Effector CD4-positive, alpha-beta T cell (primary cell): ENCODE results near the gene LRRC8A.
"Not testable (repeated sequence)": the region's sequence is repeated elsewhere in the genome, so short reads cannot be mapped to it uniquely, and the experiment has no call there.

Experiments
- DNase-seq: peaks from one replicate; pipeline ENCODE4 v3.0.0-alpha.2; 2020

Gene LRRC8A

DNA sequence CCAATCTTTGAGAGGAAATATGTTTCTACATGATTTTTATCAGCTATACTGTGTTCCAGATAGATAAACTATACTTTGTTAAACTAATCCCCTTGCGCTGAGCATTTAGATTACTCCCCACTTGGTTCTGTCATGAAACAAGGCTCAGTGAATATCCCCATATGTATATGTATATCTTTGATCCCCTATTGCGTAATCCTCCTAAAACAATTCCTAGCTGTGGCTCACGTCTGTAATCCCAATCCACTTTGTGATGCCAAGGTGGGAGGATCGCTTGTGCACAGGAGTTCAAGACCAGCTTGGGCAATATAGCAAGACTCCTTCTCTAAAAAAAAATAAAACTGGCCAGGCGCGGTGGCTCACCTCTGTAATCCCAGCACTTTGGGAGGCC is 41.6 kb downstream of the LRRC8A start:
- DNase-seq: no peak

DNA sequence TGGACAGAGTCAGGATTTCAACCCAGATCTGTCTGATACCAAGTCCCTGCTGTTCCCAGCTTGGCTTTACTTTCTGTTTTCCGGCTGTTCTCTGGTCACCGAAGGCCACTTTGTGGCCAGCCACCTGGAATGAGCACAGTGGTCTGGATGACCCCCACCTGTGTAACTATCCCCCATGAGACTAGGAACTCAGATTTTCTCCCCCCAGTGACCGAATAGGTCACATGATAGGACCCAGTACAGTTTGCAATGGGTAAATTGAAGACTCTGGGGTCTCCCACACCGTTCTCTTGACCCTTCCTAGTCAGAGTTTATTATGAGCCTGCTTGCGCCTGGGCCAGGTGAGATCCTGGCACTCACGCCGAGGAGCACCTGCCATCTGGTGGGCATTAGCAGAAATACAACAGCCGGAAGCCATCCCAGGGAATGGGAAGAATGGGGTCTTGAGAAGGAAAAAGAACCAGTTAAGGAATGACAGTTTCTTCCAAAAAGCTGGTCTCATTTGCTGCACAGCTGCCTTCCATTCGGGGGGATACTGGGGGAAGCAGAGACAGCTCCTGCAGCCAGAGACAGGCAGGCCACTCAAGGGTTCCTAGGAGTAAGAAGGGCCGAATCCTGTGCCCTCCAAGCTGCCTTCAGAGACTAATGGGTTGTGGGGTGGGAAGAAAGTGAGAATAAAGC is 45.9 kb downstream of the LRRC8A start:
- peak; percentile 45 for DNase-seq

DNA sequence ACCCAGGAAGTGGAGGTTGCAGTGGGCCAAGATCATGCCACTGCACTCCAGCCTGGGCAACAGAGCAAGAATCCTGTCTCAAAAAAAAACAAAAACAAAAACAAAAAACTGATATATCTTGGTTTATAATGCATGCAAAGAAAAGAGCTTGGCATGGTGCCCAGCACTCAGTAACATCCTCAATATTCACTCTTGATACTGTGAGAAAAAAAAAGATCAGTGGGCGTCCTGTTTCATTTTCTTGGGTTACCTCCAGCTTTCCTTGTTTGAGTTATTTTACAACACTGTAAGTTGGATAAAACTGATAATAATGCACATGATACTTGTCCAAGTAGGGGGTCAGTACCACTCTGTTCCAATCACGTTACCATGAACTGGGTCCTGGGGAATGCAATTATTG is 46.7 kb downstream of the LRRC8A start:
- no peak for DNase-seq

DNA sequence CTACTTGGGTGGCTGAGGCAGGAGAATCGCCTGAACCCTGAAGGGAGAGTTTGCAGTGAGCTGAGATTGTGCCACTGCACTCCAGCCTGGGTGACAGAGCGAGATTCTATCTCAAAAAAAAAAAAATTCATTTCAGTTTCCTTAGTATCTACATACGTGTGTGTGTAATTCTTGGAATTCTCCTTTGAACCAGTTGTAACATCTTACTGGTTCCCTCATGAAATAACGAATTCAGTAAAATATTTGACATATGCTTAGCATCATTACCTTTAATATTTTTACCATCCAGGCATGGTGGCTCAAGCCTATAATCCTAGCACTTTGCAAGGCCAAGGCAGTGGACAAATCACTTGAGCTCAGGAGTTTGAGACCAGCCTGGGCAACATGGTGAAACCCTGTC is 47.6 kb downstream of the LRRC8A start:
- DNase-seq: no peak

DNA sequence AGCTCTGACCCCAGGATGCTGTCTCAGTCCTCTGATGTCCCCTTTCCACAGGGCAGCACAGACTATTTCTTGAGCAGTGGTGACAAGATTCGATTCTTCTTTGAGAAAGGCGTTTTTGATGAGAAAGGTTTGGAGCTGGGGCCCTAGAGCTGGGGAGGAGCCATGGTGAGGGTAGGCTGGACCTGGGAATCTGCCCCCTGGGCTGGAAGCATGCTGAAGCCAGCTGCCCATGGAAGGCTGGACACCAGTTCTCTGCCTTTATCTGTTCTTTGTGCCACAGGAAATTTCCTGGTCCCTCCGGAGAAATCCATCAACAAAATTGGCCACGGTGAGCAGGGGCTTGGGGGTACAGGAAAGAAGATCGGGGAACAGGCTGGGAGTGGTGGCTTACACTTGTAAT is 51.8 kb downstream of the LRRC8A start:
- no peak for DNase-seq

DNA sequence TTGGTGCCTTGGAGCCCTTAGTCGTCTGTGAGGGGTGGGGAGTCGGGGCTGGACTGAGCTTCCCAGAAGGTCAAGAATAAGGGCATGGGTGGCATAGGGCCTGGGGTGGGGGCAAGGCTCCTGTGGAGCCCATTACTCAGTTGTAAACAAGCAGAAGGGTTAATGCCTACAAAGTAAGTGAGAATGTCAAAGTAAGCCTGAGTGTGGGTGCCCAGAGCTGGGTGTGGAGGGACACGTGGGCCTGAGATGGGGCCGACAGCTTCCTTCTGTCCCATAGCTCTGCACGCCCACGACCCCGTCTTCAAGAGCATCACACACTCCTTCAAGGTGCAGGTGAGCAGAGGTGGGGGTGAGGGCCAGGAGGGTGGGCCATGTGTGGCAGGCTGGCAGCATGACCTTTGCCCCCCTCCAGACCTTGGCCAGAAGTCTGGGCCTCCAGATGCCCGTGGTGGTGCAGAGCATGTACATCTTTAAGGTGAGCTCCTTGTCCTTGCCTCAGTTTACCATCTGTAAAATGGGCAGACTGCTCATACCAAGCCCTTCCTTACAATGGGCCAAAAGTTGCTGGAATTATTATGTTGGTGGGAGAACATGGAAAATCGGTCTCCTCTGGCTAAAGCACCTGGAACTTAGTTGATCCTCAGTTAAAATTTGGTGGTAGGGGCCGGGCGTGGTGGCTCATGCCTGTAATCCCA is 54.4 kb downstream of the LRRC8A start:
- no peak for DNase-seq

DNA sequence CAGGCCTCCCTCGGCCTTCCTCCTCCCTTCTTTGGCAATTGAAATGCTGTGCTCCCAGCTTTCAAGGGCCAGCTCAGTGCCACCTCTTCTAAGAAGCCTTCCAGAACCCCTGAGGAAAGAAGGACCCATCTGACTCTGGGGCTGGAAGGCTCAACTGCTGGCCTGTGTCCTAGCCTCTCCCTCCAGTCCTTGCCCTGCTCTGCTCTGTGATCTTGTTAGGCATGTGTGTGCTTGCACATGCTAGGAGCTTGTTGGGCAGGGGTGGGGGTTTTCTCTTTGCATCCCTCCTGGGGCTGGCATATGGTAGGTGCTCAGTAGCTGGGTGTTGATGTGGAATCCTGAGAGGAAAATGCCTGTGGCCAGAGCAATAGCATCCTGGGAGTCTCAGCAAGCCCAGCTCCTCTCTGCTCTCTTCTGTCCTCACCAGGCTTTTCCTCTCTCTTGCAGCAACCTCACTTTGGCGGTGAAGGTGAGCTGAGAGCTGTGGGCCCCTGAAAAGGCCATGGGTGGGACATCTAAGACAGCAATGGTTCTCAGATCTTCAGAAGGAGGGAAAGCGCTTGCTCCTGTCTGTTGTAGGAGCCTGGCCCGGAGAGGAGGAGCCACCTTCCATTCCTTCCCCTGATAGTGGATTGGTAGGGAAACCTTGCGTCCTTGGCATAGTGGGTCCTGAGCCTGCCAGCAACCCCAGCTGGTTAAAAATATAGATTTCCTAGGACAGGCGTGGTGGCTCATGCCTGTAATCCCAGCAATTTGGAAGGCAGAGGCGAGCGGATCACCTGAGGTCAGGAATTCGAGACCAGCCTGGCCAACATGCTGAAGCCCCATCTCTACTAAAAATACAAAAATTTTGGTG is 55.6 kb downstream of the LRRC8A start:
- DNase-seq: no peak

DNA sequence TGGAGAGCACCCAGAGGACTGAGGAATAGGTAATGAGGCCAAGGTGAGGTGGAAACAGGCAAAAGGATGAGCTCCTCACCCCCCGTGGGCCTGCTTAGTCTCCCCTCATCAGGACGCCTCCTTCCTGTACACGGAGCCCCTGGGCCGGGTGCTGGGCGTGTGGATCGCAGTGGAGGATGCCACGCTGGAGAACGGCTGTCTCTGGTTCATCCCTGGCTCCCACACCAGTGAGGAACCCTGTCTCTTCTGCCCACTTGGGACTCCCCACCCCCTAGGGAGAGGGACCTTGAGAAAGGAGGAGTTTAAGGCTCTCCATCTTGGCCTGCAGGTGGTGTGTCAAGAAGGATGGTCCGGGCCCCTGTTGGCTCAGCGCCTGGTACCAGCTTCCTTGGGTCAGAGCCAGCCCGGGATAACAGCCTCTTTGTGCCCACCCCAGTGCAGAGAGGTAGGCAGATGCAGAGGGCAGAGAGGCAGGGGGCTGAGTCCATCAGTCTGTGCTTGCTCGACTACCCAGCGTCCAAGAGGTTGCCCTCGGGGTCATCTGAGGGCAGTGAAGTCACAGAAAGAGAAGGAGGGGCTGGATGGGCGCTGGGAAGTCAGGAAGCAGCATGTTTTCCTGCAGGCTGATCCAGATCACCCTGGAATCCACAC is 58.5 kb downstream of the LRRC8A start:
- DNase-seq: no peak

DNA sequence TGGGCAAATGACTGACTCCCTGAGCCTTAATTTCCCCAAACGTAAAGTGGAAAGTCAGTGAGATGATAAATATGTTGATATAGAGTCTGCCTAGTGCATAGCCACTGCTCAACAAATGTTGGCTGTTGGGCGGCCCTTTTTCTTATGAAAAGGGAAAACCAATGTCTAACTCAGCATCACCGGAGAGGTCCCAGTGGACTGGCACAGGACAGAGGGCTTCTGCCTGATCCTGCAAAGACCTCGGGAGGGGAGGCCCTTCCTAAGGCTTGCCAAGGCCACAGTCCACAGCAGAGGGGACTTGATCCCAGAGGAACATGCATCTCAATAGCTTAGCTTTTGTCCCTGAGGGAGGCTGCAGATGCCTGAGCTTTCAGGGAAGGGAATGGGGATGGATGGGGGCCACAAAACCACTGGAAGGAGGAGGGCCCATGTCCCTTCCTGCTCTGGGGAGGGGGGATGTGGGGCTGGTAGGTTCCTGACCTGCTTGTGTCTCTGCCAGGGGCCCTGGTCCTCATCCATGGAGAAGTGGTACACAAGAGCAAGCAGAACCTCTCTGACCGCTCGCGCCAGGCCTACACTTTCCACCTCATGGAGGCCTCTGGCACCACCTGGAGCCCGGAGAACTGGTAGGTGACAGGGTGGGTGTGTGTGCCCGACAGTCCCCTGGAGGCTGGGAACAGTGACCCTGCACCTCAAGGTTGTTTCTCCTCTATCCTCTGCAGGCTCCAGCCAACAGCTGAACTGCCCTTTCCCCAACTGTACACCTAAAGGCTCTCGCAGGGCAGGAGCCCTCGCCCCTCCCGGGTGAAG is 59.2 kb downstream of the LRRC8A start:
- no peak for DNase-seq

DNA sequence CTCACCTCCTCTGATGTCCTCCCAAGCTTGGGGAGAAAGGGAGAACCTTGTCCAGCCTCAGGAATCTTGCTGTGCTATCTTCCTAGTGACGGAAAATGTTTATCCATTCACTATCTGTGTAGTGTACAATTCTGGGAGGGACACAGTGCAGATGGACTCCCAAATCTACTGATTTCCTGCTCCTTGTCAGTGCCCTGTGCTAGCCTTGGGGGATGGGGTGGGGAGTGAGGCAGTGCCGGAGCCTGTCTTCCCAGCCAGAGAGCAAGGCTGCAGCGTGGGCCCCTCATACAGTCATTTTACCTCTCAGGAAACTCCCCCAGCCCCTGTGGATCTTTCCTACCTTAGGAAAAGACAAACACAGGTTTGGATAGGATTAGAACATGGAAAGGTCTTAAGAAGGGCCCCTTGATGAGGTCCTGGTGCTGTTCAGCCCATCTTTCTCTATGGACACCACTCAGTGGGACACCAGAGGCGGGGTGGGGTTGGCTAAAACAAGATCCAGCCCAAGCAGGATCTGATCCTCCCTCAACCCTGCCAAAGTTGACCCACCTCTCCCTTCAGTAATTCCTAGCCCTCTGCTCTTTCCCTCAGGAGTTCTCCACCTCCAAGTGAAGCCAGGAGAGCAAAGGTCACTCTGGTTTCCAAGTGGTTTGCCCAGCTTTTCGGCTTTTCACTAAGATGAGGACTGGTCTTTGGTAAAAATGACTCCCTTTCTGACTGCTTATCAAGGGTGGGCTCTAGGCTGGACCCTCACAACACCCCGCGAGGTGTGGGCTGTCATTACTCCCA is 62.1 kb downstream of the LRRC8A start:
- no peak for DNase-seq

DNA sequence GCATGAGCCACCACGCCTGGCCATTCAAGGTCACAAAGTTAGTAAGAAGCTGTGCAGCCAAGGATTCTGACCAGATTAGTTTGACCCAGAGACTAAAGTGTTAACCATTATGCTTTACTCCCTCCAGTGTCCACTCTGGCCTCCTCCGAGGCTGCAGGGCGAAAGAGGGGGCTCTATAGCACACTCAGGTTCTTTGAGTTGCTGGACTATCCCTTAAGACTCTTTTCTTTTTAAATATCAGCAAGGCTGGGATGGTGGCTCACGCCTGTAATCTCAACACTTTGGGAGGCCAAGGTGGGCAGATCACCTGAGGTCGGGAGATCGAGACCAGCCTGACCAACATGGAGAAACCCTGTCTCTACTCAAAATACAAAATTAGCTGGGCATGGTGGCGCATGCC is 63.0 kb downstream of the LRRC8A start:
- DNase-seq: not testable (repeated sequence)

DNA sequence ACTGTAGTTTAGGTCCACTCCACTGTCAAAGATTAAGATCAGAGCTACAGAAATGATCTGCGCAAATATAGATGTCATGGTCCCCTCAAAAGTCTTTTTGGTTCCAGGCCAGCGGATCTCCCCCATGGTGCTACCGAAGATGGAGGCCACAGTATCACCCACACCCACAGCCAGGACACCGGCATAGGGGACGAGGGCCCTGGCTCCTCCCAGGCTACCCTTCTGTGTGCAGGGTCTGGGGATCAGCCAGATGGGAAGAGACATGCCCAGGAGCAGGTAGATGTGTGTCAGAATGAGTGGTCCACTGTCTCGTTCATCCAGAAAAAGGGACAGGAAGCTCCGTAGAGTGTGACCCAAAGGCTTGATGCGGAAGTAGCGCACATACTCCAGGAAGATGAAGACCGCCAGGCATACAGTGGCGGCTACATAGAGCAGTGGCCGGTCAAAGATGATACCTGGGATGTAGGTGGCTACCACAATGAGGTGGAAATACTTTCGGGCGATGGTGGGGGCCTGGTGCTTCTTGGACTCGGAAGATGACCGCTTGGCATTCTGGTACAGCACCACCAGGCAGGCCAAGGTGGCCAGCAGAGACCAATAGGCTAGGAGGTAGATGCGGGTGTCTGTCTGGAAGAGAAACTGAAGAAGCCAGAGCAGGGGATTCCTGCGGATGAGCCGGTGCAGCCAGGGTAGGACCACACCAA is 64.0 kb downstream of the LRRC8A start:
- no peak for DNase-seq

DNA sequence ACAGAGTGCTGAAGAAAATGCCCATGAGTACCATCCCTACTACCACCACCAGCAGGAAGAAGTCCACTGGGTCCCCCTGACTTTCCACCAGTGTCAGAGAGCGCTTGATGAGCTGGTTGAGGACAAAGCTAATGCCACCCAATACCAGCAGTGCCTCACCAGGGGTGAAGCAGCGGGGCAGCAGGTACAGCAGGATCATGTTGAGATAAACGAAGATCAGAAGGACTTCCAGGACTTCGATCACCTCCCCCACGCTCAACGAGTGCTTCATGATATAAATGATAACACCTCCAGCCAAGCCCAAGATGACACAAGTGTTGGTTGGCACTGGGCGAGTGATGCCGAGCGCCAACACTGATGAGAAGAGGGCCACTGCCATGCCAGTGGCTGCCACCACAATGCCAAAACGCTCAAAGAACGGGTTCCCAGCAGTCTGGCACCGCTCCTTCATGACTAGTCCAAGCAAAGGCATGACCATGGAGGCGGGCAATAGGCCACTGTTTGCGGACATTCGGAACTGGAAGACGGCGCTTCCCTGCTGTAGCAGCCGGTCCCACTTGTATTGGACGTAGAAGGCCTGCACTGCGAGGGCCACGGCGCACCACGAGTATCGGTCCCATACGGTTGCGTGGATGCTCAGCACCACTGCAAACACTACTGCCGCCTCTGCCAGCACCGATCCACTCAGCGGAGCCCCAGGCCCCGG is 64.8 kb downstream of the LRRC8A start:
- peak; percentile 16 for DNase-seq

DNA sequence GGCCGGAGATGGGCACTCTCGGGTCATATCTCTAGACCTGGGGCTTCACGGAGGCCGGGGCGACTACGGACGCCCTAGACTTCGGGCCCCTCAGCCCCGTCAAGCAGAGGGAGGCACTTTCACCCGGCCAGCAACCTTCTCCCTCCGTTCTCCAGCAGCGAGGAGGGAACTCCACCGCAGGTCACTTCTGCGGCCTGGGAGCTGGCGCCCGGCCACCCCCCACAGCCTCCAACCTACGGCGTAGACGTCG is 65.3 kb downstream of the LRRC8A start:
- no peak for DNase-seq

DNA sequence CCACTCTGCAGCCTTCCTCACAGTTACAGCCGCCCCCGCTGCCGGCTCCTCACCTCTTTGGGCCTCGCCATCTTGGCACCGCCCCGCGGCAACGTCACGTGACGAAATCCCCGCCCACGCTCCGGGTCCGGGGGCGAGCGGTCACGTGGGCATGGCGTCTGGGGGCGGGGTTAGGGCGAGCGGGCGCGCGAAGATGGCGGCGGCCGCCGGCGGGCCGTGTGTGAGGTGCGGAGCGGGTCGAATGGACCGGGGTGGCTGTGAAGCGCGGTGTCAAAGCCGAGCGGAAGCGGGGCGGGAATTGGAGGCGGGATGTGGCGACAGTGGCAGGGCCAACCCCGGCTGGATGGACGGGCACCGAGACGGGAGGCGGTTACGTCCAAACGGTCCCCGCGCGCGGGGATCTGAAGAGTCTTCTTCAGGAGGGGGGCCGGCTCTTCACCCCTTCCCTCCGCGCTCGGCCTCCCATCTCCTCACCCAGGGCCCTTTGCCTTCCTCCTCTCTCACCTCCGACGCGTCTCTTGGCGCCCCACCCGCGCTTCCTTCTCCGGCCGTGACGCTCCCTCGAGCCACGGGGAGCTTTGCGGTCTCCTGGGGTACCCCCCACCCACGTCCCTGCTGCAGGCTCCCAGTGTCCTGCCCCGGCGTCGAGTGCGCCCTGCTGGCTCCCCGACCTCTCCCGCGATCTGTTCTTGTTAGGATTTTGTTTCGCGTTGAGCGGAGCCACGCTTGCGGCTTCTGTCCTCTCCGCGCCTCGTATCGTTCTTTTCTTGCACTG is 65.8 kb downstream of the LRRC8A start, which contains the start of the genes DOLK and NUP188:
Gene DOLK (minus strand): TSS at position 77 of the 775 bp plus-strand sequence. CDS start 300 bp downstream, outside the sequence.
Gene NUP188 (plus strand): TSS at position 173 of the 775 bp plus-strand sequence. CDS start 21 bp downstream, at position 194.
- peak; percentile 99 for DNase-seq

DNA sequence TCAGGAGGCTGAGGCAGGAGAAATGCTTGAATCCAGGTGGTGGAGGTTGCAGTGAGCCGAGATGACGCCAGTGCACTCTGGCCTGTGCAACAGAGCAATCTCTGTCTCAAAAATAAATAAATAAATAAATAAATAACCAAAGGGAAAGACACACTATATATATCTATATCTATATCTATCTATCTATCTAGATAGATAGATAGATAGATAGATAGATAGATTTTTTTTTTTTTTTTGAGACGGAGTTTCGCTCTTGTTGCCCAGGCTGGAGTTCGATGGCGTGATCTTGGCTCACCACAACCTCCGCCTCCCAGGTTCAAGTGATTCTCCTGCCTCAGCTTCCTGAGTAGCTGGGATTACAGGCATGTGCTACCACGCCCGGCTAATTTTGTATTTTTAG is 79.5 kb downstream of the LRRC8A start:
- not testable (repeated sequence) for DNase-seq
